Upper lobe of left lung (tissue), 6 donors: ENCODE measurements around the gene PFKFB1. TPM values are rescaled to one million over a fixed set of nuclear protein-coding genes. Genes with fewer than 3 reads are reported as not detected.

Source experiments
- ATAC-seq, 2 donors: fragments of 200-7000 bp; cut with Tn5 transposase; one replicate each; pipeline ENCODE4 v1.9.1; 2022; ENCODE audit warnings: mild to moderate bottlenecking in 2 of 2, moderate library complexity in 2 of 2; ENCODE audit not compliant: low FRiP score in 2 of 2
- DNase-seq, 2 donors: peaks; one replicate each; pipeline ENCODE4 v3.0.0-alpha.2; 2019 to 2020
- H3K27ac ChIP-seq, 4 donors: fragments of 200-600 bp; sonication (generic); one replicate each; pipeline ENCODE4 v1.5.1; 2016 to 2019
- H3K27me3 ChIP-seq, 4 donors: fragments of 200-600 bp; sonication (generic); one replicate each; pipeline ENCODE4 v1.5.1; 2017 to 2019
- H3K36me3 ChIP-seq, 4 donors: fragments of 200-600 bp; sonication (generic); one replicate each; pipeline ENCODE4 v1.5.1; 2016 to 2019
- H3K4me1 ChIP-seq, 4 donors: fragments of 200-600 bp; sonication (generic); one replicate each; pipeline ENCODE4 v1.5.1; 2018 to 2019
- H3K4me3 ChIP-seq, 4 donors: fragments of 200-600 bp; sonication (generic); one replicate each; pipeline ENCODE4 v1.5.1; 2017 to 2019; ENCODE audit warnings: mild to moderate bottlenecking in 2 of 4, moderate library complexity in 1 of 4
- H3K9me3 ChIP-seq, 4 donors: fragments of 200-600 bp; sonication (generic); one replicate each; pipeline ENCODE4 v1.5.1; 2018 to 2019
- EP300 ChIP-seq, 4 donors: sonication (generic); formaldehyde crosslinking; IDR thresholded peaks; one replicate each; pipeline ENCODE4 v1.5.1; 2017; ENCODE audit warnings: antibody characterized with exemption in 4 of 4, control low read depth in 2 of 4
- POLR2A ChIP-seq, 4 donors: fragments of 450-650 bp; IDR thresholded peaks; one replicate each; pipeline ENCODE4 v1.5.1; 2016 to 2017; ENCODE audit warnings: antibody characterized with exemption in 4 of 4, mild to moderate bottlenecking in 2 of 4
- POLR2AphosphoS5 ChIP-seq, 2 donors: sonication (generic); formaldehyde crosslinking; IDR thresholded peaks; one replicate each; pipeline ENCODE4 v1.5.1; 2017; ENCODE audit warnings: antibody characterized with exemption in 2 of 2
- WGBS, 2 donors: methylation state at CpG; one replicate each; pipeline ENCODE4 v1.1.5; 2017 to 2018; 5-methylcytosine and 5-hydroxymethylcytosine counted together
- total RNA-seq, 6 donors: library from RNA; depleted of rRNA in 4 of 6; stranded (reverse); fragments of >200 nt in 4 of 6; gene quantifications; one replicate each; pipeline versions ENCODE4 v1.1.0 to v1.2.1, GENCODE V29; 2016 to 2021
- TF ChIP-seq, protein P1 (sequence below), 6 experiments: fragments of 450-650 bp in 4 of 6; fragments of 200-600 bp in 2 of 6; sonication (generic) in 2 of 6; IDR thresholded peaks; one replicate each; pipeline ENCODE4 v1.5.1; 2016 to 2019; ENCODE audit warnings: antibody characterized with exemption in 6 of 6
- donor health status: DM: no; HTN: no; CAD: no; lungs with moderate emphysema.
- donor health status: DM: no; HTN: yes; CAD: no; lungs with severe emphysema.

Gene PFKFB1
- total RNA-seq, 6 donors from 2014 or later = 0.31 to 0.33 TPM; not detected in 4

DNA sequence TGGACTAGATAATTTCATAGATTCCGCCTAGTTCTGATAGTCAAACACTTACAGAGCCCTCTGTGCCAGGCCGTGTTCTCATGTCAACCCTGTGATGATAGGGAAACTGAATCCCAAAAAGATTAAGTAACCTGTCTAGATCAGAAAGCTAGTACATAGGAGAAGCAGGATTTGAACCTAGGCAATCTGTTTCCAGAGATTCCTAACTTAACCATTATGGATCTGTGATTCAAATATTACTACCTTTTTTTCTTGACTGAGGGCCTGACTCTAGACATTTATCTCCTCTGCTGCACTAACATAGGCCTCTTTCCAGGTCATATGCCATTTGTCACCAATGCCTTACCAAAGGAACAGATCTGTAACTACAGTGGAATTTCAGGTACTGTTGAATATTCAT is 35.3 kb upstream of the PFKFB1 start:
- no peak for ATAC-seq
- WGBS, 2 donors = 63 to 85% methylated on average over 2 of the region's 2 CpGs
- DNase-seq = no peak
- no peaks in the 10 kb centered on the region for H3K4me1 ChIP-seq
- no peak overlapping the region for H3K4me3 ChIP-seq
- no peak for TF ChIP-seq POLR2A (IDR thresholded peaks at IDR 0.05)
- TF ChIP-seq, protein P1, sequence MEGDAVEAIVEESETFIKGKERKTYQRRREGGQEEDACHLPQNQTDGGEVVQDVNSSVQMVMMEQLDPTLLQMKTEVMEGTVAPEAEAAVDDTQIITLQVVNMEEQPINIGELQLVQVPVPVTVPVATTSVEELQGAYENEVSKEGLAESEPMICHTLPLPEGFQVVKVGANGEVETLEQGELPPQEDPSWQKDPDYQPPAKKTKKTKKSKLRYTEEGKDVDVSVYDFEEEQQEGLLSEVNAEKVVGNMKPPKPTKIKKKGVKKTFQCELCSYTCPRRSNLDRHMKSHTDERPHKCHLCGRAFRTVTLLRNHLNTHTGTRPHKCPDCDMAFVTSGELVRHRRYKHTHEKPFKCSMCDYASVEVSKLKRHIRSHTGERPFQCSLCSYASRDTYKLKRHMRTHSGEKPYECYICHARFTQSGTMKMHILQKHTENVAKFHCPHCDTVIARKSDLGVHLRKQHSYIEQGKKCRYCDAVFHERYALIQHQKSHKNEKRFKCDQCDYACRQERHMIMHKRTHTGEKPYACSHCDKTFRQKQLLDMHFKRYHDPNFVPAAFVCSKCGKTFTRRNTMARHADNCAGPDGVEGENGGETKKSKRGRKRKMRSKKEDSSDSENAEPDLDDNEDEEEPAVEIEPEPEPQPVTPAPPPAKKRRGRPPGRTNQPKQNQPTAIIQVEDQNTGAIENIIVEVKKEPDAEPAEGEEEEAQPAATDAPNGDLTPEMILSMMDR (IDR thresholded peaks at IDR 0.05) = no peak
- no peak for TF ChIP-seq POLR2AphosphoS5 (IDR thresholded peaks at IDR 0.05)
- TF ChIP-seq EP300 (IDR thresholded peaks at IDR 0.05) = no peak
- no peaks in the 10 kb centered on the region for H3K36me3 ChIP-seq
- H3K27ac ChIP-seq = no peak overlapping the region
- H3K9me3 ChIP-seq = no peaks in the 10 kb centered on the region
- no peaks in the 10 kb centered on the region for H3K27me3 ChIP-seq

DNA sequence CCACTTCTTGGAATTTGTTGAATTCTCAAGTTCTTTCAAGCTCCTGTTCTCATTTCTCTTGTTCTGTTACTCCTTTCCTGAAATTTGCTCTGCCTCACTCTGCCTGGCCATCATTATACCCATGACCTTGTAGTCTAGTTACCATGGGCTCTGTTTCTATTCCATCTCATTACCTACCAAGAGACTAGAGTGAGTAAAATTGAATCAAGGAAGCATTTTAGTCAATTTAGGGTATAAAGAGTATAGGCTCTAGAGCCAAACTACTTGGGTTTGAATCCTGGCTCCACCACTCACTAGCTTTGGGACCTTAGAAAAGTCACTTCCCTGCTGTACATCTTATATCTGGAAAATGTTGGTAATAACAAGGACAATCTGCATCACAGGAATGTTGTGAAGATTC is 34.6 kb upstream of the PFKFB1 start:
- Histone ChIP-seq H3K4me1 (no peaks in the 10 kb centered on the region), H3K36me3 (no peaks in the 10 kb centered on the region), H3K4me3 (no peak overlapping the region), H3K27ac (no peak overlapping the region), H3K9me3 (no peaks in the 10 kb centered on the region), H3K27me3 (no peaks in the 10 kb centered on the region)
- no peak for DNase-seq
- no peak for ATAC-seq
- TF ChIP-seq POLR2A (IDR thresholded peaks at IDR 0.05) = no peak
- no peak for TF ChIP-seq EP300 (IDR thresholded peaks at IDR 0.05)
- TF ChIP-seq POLR2AphosphoS5 (IDR thresholded peaks at IDR 0.05) = no peak
- TF ChIP-seq, protein P1 (IDR thresholded peaks at IDR 0.05) = no peak

DNA sequence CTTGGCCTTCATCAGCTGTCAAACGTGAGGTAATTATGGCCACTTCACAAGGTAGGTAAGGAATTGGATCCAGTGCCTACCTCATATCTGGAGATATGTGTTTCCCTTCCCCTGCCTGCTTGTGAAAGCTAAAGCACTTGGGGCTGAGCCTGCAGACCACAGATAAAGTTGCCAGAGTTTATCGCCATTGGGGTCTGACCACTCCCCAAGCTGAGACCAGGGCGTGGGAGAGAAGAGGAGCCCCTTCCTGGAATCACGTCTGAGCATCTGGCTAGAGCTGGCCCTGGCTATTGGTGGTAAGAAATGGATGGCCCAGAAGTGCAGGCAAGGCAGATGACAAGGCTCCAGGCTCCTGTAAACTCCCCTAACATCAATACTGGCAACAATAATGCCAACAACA is 34.1 kb upstream of the PFKFB1 start:
- DNase-seq = no peak
- Histone ChIP-seq H3K9me3 (no peaks in the 10 kb centered on the region), H3K4me3 (no peak overlapping the region), H3K4me1 (no peaks in the 10 kb centered on the region), H3K36me3 (no peaks in the 10 kb centered on the region), H3K27me3 (no peaks in the 10 kb centered on the region), H3K27ac (no peak overlapping the region)
- 66 to 100% methylated on average over 1 to 4 of the region's 4 CpGs for WGBS, 2 donors
- TF ChIP-seq, protein P1 (IDR thresholded peaks at IDR 0.05) = no peak
- TF ChIP-seq EP300 (IDR thresholded peaks at IDR 0.05) (no peak), POLR2AphosphoS5 (IDR thresholded peaks at IDR 0.05) (no peak), POLR2A (IDR thresholded peaks at IDR 0.05) (no peak)
- no peak for ATAC-seq

DNA sequence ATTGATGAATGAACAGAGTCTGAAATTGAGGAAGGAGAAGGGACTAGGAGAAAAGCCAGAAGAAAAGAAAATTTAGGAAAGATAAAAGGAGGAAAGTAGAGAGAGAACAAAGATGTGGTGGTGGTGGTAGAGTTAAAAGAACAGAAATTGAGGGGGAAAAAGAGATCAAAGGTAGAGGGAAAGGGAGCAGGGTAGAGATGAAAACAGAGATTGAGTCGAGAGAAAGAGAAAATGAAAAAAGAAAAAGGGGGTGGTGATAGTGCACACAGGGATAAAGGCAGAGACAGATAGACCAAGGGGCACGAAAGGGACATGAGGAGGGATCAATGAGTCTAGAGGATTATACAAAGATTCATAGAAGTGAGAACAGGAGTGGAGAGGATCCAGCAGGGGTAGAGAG is 32.9 kb upstream of the PFKFB1 start:
- 50 to 75% methylated on average over 2 of the region's 2 CpGs for WGBS, 2 donors
- TF ChIP-seq EP300 (IDR thresholded peaks at IDR 0.05) = no peak
- TF ChIP-seq POLR2A (IDR thresholded peaks at IDR 0.05) = no peak
- TF ChIP-seq, protein P1 (IDR thresholded peaks at IDR 0.05) = no peak
- no peak for TF ChIP-seq POLR2AphosphoS5 (IDR thresholded peaks at IDR 0.05)
- DNase-seq = no peak
- Histone ChIP-seq H3K27ac (no peak overlapping the region), H3K36me3 (no peaks in the 10 kb centered on the region), H3K9me3 (no peaks in the 10 kb centered on the region), H3K4me1 (no peaks in the 10 kb centered on the region), H3K27me3 (no peaks in the 10 kb centered on the region), H3K4me3 (no peak overlapping the region)
- no peak for ATAC-seq

DNA sequence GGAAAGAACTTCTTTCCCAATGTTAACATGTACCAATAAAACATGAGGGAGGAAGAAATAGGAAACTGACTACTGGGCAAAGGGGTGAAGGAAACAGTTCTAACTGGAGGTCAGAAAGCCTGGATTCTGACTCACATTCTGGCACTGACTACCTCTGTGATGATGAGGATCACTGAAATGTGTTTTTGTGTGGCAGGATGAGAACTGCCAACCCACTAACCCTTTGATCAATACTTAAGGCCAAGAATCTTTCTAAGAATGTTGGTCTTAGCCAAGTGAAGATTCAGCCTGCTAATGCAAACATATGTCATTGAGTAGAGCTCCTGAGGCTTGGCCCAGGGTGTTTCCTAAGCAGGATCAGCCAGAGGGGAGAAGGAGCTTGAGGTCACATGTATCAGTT is 32.2 kb upstream of the PFKFB1 start:
- H3K27ac ChIP-seq = no peak overlapping the region
- ATAC-seq (no peak), DNase-seq (no peak)
- no peak overlapping the region for H3K4me3 ChIP-seq
- TF ChIP-seq EP300 (IDR thresholded peaks at IDR 0.05) (no peak), POLR2AphosphoS5 (IDR thresholded peaks at IDR 0.05) (no peak), POLR2A (IDR thresholded peaks at IDR 0.05) (no peak)
- TF ChIP-seq, protein P1 (IDR thresholded peaks at IDR 0.05) = no peak
- no peaks in the 10 kb centered on the region for H3K36me3 ChIP-seq
- no peaks in the 10 kb centered on the region for H3K4me1 ChIP-seq
- no peaks in the 10 kb centered on the region for H3K9me3 ChIP-seq
- no peaks in the 10 kb centered on the region for H3K27me3 ChIP-seq
